ENCODE data around the gene ASB15. TPM values are rescaled to one million over a fixed set of nuclear protein-coding genes. Genes with fewer than 3 reads are reported as not detected.
"Not testable (repeated sequence)": the region's sequence is repeated elsewhere in the genome, so short reads cannot be mapped to it uniquely, and the experiment has no call there.

ASB15 gene
- total RNA-seq, 2 experiments from 2014 or later, result not detected

GRCh38 chr7:123634011-123634573, 32.5 kb downstream of the ASB15 start:
- POLR2A ChIA-PET; H3K27ac Mint-ChIP-seq; DNase-seq; H3K4me3 Mint-ChIP-seq; H3K9me3 Mint-ChIP-seq; ATAC-seq (ENCODE audit: low read depth); H3K36me3 Mint-ChIP-seq; H3K4me1 Mint-ChIP-seq: not testable (repeated sequence)
- peaks cover 18% of the 10 kb centered on the region for H3K27me3 Mint-ChIP-seq

- no peaks in the 10 kb centered on the region for H3K4me1 Mint-ChIP-seq
- H3K4me3 Mint-ChIP-seq, result no peak overlapping the region
- ATAC-seq (ENCODE audit: low read depth), result no peak
- DNase-seq, result no peak
- no peaks in the 10 kb centered on the region for H3K9me3 Mint-ChIP-seq
- H3K27me3 Mint-ChIP-seq, result peaks cover 20% of the 10 kb centered on the region
- H3K36me3 Mint-ChIP-seq, result no peaks in the 10 kb centered on the region
- POLR2A ChIA-PET, result no interaction called here
- no peak overlapping the region for H3K27ac Mint-ChIP-seq
Measured at GRCh38 chr7:123635551-123636359, 34.1 kb downstream of the ASB15 start.

GRCh38 chr7:123637203-123637602, 35.6 kb downstream of the ASB15 start:
- no peaks in the 10 kb centered on the region for H3K4me1 Mint-ChIP-seq
- POLR2A ChIA-PET, result interaction anchor here (0.6 kb wide), 1 partner anchor 10 kb away, joined by 4 read pairs; no protein-coding TSS in a partner anchor
- DNase-seq (no peak), ATAC-seq (ENCODE audit: low read depth) (no peak)
- H3K27ac Mint-ChIP-seq, result no peak overlapping the region
- no peaks in the 10 kb centered on the region for H3K36me3 Mint-ChIP-seq
- H3K27me3 Mint-ChIP-seq, result peaks cover 20% of the 10 kb centered on the region
- no peak overlapping the region for H3K4me3 Mint-ChIP-seq
- no peaks in the 10 kb centered on the region for H3K9me3 Mint-ChIP-seq

GRCh38 chr7:123637878-123638277, 36.3 kb downstream of the ASB15 start:
- POLR2A ChIA-PET, result interaction anchor here (0.6 kb wide), 1 partner anchor 10 kb away, joined by 4 read pairs; no protein-coding TSS in a partner anchor
- ATAC-seq (ENCODE audit: low read depth), result no peak
- no peaks in the 10 kb centered on the region for H3K36me3 Mint-ChIP-seq
- DNase-seq, result no peak
- no peak overlapping the region for H3K4me3 Mint-ChIP-seq
- no peaks in the 10 kb centered on the region for H3K9me3 Mint-ChIP-seq
- peaks cover 20% of the 10 kb centered on the region for H3K27me3 Mint-ChIP-seq
- no peak overlapping the region for H3K27ac Mint-ChIP-seq
- no peaks in the 10 kb centered on the region for H3K4me1 Mint-ChIP-seq

GRCh38 chr7:123639631-123640030, 38.0 kb downstream of the ASB15 start:
- ATAC-seq (ENCODE audit: low read depth) (no peak), DNase-seq (no peak)
- no peaks in the 10 kb centered on the region for H3K36me3 Mint-ChIP-seq
- no peak overlapping the region for H3K27ac Mint-ChIP-seq
- no peaks in the 10 kb centered on the region for H3K4me1 Mint-ChIP-seq
- H3K4me3 Mint-ChIP-seq, result no peak overlapping the region
- no peaks in the 10 kb centered on the region for H3K9me3 Mint-ChIP-seq
- H3K27me3 Mint-ChIP-seq, result peaks cover 33% of the 10 kb centered on the region
- POLR2A ChIA-PET, result no interaction called here

GRCh38 chr7:123640583-123640982, 39.0 kb downstream of the ASB15 start:
- Mint-ChIP-seq H3K4me3 (no peak overlapping the region), H3K4me1 (no peaks in the 10 kb centered on the region), H3K36me3 (no peaks in the 10 kb centered on the region), H3K9me3 (no peaks in the 10 kb centered on the region), H3K27me3 (peaks cover 34% of the 10 kb centered on the region), H3K27ac (no peak overlapping the region)
- POLR2A ChIA-PET, result no interaction called here
- ATAC-seq (ENCODE audit: low read depth) (no peak), DNase-seq (no peak)

GRCh38 chr7:123641901-123642300, 40.3 kb downstream of the ASB15 start:
- Mint-ChIP-seq H3K27me3 (peaks cover 29% of the 10 kb centered on the region), H3K9me3 (no peaks in the 10 kb centered on the region), H3K36me3 (no peaks in the 10 kb centered on the region), H3K4me1 (no peaks in the 10 kb centered on the region), H3K27ac (no peak overlapping the region), H3K4me3 (no peak overlapping the region)
- ATAC-seq (ENCODE audit: low read depth) (no peak), DNase-seq (no peak)
- POLR2A ChIA-PET, result no interaction called here

- Mint-ChIP-seq H3K4me3 (no peak overlapping the region), H3K4me1 (no peaks in the 10 kb centered on the region), H3K36me3 (no peaks in the 10 kb centered on the region), H3K27me3 (peaks cover 24% of the 10 kb centered on the region), H3K9me3 (no peaks in the 10 kb centered on the region), H3K27ac (no peak overlapping the region)
- DNase-seq (no peak), ATAC-seq (ENCODE audit: low read depth) (no peak)
- POLR2A ChIA-PET, result no interaction called here
Measured at GRCh38 chr7:123643495-123644441, 42.1 kb downstream of the ASB15 start.

- no peak for DNase-seq
- Mint-ChIP-seq H3K4me3 (no peak overlapping the region), H3K4me1 (no peaks in the 10 kb centered on the region), H3K27ac (no peak overlapping the region), H3K36me3 (no peaks in the 10 kb centered on the region), H3K27me3 (peaks cover 20% of the 10 kb centered on the region), H3K9me3 (no peaks in the 10 kb centered on the region)
- POLR2A ChIA-PET, result no interaction called here
- no peak for ATAC-seq (ENCODE audit: low read depth)
Measured at GRCh38 chr7:123645516-123645915, 43.9 kb downstream of the ASB15 start.

GRCh38 chr7:123647106-123647730, 45.6 kb downstream of the ASB15 start:
- no peaks in the 10 kb centered on the region for H3K36me3 Mint-ChIP-seq
- H3K4me3 Mint-ChIP-seq, result no peak overlapping the region
- ATAC-seq (ENCODE audit: low read depth) (no peak), DNase-seq (no peak)
- H3K27me3 Mint-ChIP-seq, result peaks cover 23% of the 10 kb centered on the region
- H3K9me3 Mint-ChIP-seq, result no peaks in the 10 kb centered on the region
- POLR2A ChIA-PET, result interaction anchor here (0.6 kb wide), 1 partner anchor 10 kb away, joined by 4 read pairs; no protein-coding TSS in a partner anchor
- H3K4me1 Mint-ChIP-seq, result no peaks in the 10 kb centered on the region
- no peak overlapping the region for H3K27ac Mint-ChIP-seq

GRCh38 chr7:123649964-123650363, 48.3 kb downstream of the ASB15 start:
- H3K27ac Mint-ChIP-seq, result no peak overlapping the region
- no peak overlapping the region for H3K4me3 Mint-ChIP-seq
- POLR2A ChIA-PET, result no interaction called here
- H3K36me3 Mint-ChIP-seq, result no peaks in the 10 kb centered on the region
- H3K9me3 Mint-ChIP-seq, result no peaks in the 10 kb centered on the region
- DNase-seq (no peak), ATAC-seq (ENCODE audit: low read depth) (no peak)
- no peaks in the 10 kb centered on the region for H3K4me1 Mint-ChIP-seq
- H3K27me3 Mint-ChIP-seq, result peaks cover 9% of the 10 kb centered on the region

GRCh38 chr7:123650595-123650994, 49.0 kb downstream of the ASB15 start:
- POLR2A ChIA-PET, result no interaction called here
- H3K36me3 Mint-ChIP-seq, result no peaks in the 10 kb centered on the region
- H3K27ac Mint-ChIP-seq, result no peak overlapping the region

GRCh38 chr7:123652406-123652805, 50.8 kb downstream of the ASB15 start:
- H3K4me3 Mint-ChIP-seq, result no peak overlapping the region
- ATAC-seq (ENCODE audit: low read depth) (no peak), DNase-seq (no peak)
- H3K36me3 Mint-ChIP-seq, result no peaks in the 10 kb centered on the region
- H3K27ac Mint-ChIP-seq, result no peak overlapping the region
- H3K4me1 Mint-ChIP-seq, result no peaks in the 10 kb centered on the region
- POLR2A ChIA-PET, result no interaction called here
- H3K9me3 Mint-ChIP-seq, result no peaks in the 10 kb centered on the region
- peaks cover 6% of the 10 kb centered on the region for H3K27me3 Mint-ChIP-seq

More at GRCh38 chr7:123650595-123650994, 49.0 kb downstream of the ASB15 start:
- H3K4me3 Mint-ChIP-seq, result no peak overlapping the region
- ATAC-seq (ENCODE audit: low read depth) (no peak), DNase-seq (no peak)
- H3K4me1 Mint-ChIP-seq, result no peaks in the 10 kb centered on the region
- H3K27me3 Mint-ChIP-seq, result peaks cover 8% of the 10 kb centered on the region
- no peaks in the 10 kb centered on the region for H3K9me3 Mint-ChIP-seq
